Nephron progenitor cell (in vitro differentiated cells): Measurements from ENCODE around the gene SUCO.
"Not testable (repeated sequence)": the region's sequence is repeated elsewhere in the genome, so short reads cannot be mapped to it uniquely, and the experiment has no call there.

ENCODE experiments used
- DNase-seq: peaks from one replicate; pipeline ENCODE4 v3.0.0; 2021
- H3K27ac Mint-ChIP-seq: 2 replicates; pipeline ENCODE4 v1.8.0; 2021; ENCODE audit warnings: mild to moderate bottlenecking, moderate library complexity, mixed read lengths
- H3K27me3 Mint-ChIP-seq: 2 replicates; pipeline ENCODE4 v1.8.0; 2021; ENCODE audit warnings: mild to moderate bottlenecking, low read depth, mixed read lengths; ENCODE audit not compliant: poor library complexity
- H3K36me3 Mint-ChIP-seq: 2 replicates; pipeline ENCODE4 v1.8.0; 2021; ENCODE audit warnings: low read depth, mixed read lengths
- H3K4me1 Mint-ChIP-seq: 2 replicates; pipeline ENCODE4 v1.8.0; 2021; ENCODE audit warnings: mixed read lengths
- H3K4me3 Mint-ChIP-seq: 2 replicates; pipeline ENCODE4 v1.8.0; 2021; ENCODE audit warnings: mild to moderate bottlenecking, moderate library complexity, mixed read lengths
- H3K9me3 Mint-ChIP-seq: 2 replicates; pipeline ENCODE4 v1.8.0; 2021; ENCODE audit warnings: mild to moderate bottlenecking, moderate library complexity, mixed read lengths
- TF ChIP-seq, protein P1 (sequence below): fragments of 200-600 bp; sonication (generic); IDR thresholded peaks from 2 replicates; pipeline ENCODE4 v1.5.0; 2021; ENCODE audit warnings: antibody characterized with exemption

SUCO gene

DNA sequence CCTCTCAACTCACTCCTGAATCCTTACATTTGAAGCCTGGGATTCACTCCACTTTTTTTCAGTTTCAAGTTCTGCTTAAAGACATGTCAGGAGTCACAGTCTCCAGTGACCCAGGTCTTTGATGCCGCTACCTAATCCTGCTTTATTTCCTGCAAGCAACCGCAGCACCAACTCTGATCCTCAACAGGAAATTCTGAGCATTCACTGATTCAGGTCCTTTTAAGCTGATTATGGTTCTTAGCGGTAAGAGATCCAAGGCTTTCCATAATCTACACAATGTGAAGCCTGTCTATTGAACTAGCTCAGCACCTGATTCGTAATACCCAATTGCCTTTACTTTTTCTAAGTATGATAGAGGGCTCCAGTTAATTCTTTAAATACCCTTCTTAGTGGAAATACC, 45.4 kb upstream of the SUCO start:
- no peak overlapping the region for H3K4me3 Mint-ChIP-seq
- no peaks in the 10 kb centered on the region for H3K36me3 Mint-ChIP-seq
- no peaks in the 10 kb centered on the region for H3K9me3 Mint-ChIP-seq
- TF ChIP-seq, protein P1, sequence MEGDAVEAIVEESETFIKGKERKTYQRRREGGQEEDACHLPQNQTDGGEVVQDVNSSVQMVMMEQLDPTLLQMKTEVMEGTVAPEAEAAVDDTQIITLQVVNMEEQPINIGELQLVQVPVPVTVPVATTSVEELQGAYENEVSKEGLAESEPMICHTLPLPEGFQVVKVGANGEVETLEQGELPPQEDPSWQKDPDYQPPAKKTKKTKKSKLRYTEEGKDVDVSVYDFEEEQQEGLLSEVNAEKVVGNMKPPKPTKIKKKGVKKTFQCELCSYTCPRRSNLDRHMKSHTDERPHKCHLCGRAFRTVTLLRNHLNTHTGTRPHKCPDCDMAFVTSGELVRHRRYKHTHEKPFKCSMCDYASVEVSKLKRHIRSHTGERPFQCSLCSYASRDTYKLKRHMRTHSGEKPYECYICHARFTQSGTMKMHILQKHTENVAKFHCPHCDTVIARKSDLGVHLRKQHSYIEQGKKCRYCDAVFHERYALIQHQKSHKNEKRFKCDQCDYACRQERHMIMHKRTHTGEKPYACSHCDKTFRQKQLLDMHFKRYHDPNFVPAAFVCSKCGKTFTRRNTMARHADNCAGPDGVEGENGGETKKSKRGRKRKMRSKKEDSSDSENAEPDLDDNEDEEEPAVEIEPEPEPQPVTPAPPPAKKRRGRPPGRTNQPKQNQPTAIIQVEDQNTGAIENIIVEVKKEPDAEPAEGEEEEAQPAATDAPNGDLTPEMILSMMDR = no peak
- DNase-seq = no peak
- H3K27me3 Mint-ChIP-seq = peaks cover 5% of the 10 kb centered on the region
- peaks cover 14% of the 10 kb centered on the region for H3K4me1 Mint-ChIP-seq
- peak overlapping the region; percentile 78 for H3K27ac Mint-ChIP-seq

DNA sequence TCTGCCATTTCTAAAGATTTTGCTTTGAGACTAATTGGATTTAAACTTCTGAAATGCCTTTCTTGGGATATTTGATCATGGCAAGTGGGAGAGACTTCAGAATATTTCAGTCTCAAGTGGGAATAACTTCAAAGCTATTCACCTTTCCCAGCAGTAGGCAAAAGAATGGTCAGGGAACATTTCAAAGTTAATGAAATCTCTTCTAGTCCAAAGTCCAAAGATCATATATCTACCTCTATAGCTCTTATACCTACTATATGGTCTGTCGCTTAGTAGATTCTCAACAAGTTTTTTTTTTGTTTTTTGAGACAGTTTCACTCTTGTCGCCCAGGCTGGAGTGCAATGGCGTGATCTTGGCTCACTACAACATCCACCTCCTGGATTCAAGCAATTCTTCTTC, 44.6 kb upstream of the SUCO start:
- H3K27ac Mint-ChIP-seq = no peak overlapping the region
- H3K27me3 Mint-ChIP-seq = peaks cover 5% of the 10 kb centered on the region
- H3K9me3 Mint-ChIP-seq = no peaks in the 10 kb centered on the region
- no peaks in the 10 kb centered on the region for H3K36me3 Mint-ChIP-seq
- no peak overlapping the region for H3K4me3 Mint-ChIP-seq
- no peak for DNase-seq
- TF ChIP-seq, protein P1 = no peak
- peaks cover 14% of the 10 kb centered on the region for H3K4me1 Mint-ChIP-seq

DNA sequence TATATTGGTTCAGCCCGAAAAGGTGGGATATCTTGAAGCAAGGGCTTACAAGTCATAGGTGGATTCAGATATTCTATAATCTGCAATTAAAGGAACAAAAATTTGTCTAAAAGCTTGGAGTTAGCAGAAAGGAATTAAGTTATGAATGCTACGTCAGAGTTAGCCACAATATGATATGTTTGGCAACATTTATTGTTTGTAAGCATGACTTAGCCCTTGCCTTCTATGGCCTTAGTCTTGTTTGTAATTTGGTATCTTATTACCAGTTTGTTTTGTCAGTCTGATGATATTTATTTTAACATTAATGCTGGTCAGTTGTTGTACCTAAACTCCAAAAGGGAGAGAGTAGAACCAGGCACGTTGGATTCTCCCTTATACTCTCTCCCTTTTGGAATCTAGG, 43.1 kb upstream of the SUCO start:
- peaks cover 26% of the 10 kb centered on the region for H3K4me1 Mint-ChIP-seq
- no peaks in the 10 kb centered on the region for H3K36me3 Mint-ChIP-seq
- no peak for DNase-seq
- peaks cover 5% of the 10 kb centered on the region for H3K27me3 Mint-ChIP-seq
- H3K4me3 Mint-ChIP-seq = no peak overlapping the region
- no peak overlapping the region for H3K27ac Mint-ChIP-seq
- TF ChIP-seq, protein P1 = no peak
- H3K9me3 Mint-ChIP-seq = no peaks in the 10 kb centered on the region

DNA sequence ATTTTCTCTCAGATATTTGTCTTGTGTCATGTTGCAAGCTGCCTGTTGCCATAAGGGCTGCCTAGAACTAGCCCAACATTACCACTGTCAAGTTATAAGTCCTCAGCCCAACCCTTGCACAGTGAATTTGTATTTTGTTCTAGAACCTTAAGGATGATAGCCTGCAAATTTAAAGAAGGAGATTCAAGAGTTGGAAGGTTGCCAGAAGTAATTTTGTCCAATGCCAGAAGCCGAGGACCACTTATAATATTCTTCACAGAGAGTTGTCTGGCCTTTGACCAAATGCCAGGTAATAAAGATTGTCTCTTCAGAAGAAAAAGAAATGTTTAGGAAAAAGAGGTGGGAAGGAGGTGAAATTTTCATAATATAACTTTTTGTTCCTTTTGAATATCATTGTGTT, 40.5 kb upstream of the SUCO start:
- no peaks in the 10 kb centered on the region for H3K27me3 Mint-ChIP-seq
- DNase-seq = no peak
- H3K4me3 Mint-ChIP-seq = no peak overlapping the region
- no peak overlapping the region for H3K27ac Mint-ChIP-seq
- H3K4me1 Mint-ChIP-seq = peaks cover 44% of the 10 kb centered on the region
- H3K36me3 Mint-ChIP-seq = no peaks in the 10 kb centered on the region
- H3K9me3 Mint-ChIP-seq = no peaks in the 10 kb centered on the region
- TF ChIP-seq, protein P1 = no peak

DNA sequence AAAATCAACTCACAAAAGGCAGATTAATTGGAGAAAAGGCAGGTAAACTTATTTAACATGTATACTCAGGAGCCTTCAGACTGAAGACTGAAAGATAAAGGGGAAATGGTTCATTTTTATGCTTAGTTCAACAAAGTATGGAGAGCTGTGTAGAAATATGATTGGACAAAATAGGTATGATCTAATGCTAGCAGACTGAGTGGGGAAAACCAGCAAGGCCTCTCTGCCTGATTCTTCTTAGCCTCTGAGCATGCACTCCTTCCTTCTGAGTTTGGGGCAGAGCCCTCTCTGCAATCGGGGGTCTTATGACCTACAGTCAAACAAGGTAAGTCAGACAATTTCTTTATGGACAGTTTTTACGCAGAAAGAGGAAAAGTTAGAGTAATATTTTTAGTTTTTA, 38.8 kb upstream of the SUCO start:
- H3K4me1 Mint-ChIP-seq = peaks cover 54% of the 10 kb centered on the region
- H3K9me3 Mint-ChIP-seq = no peaks in the 10 kb centered on the region

DNA sequence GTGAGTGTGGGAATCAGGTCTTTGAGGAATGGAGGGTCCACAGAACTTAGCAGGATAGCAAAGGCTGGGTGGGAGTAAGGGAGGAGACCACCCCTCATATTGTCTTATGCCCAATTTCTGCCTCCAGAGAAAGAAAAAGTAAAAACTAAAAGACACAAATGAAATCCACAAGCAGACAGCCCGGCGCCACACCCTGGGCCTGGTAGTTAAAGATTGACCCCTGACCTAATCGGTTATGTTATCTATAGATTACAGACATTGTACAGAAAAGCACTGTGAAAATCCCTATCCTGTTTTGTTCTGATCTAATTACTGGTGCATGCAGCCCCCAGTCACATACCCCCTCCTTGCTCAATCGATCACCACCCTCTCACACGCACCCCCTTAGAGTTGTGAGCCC, 36.8 kb upstream of the SUCO start:
- H3K9me3 Mint-ChIP-seq, H3K36me3 Mint-ChIP-seq: not testable (repeated sequence)

More for the DNA sequence above, 38.8 kb upstream of the SUCO start:
- TF ChIP-seq, protein P1 = no peak
- no peak overlapping the region for H3K4me3 Mint-ChIP-seq
- peak overlapping the region; percentile 4 for H3K27ac Mint-ChIP-seq
- H3K36me3 Mint-ChIP-seq = no peaks in the 10 kb centered on the region
- H3K27me3 Mint-ChIP-seq = no peaks in the 10 kb centered on the region
- no peak for DNase-seq

More for the DNA sequence above, 36.8 kb upstream of the SUCO start:
- Mint-ChIP-seq H3K4me3 (peak overlapping the region; percentile 19), H3K4me1 (peaks cover 70% of the 10 kb centered on the region), H3K27ac (peak overlapping the region; percentile 96)
- not testable (repeated sequence) for H3K27me3 Mint-ChIP-seq, DNase-seq
